GM18505 (cell line): ENCODE results near the gene FAM13A.

Source experiments
- ATAC-seq: cut with Tn5 transposase; IDR thresholded peaks from one replicate; pipeline ENCODE4 v1.9.1; 2021; ENCODE audit not compliant: unreplicated experiment
- POLR2A ChIP-seq: IDR thresholded peaks from 4 replicates; pipeline ENCODE4 v1.6.1; 2011; ENCODE audit warnings: borderline replicate concordance; ENCODE audit not compliant: insufficient read depth, insufficient read length; ENCODE audit errors: extremely low read depth

FAM13A gene

DNA sequence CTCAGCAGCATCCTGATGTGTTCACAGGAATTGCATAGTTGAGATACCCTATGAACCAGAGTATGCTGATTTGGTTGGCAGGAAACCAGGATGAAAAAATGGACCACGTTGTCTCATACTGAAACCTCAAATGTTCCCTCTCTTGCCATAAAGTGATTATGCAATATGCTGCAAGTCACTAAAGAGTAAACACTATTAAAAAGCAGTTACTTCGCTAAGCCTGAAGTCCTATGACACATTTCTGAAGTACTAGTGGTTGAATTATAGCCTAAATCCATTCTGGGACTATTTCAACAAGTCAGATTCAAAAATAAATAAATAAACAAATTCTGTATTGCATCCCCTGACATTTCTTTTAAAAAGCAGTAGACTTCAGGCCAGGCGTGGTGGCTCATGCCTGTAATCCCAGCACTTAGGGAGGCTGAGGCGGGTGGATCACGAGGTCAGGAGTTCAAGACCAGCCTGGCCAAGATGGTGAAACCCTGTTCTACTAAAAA, 253.3 kb downstream of the FAM13A start:
- peak; percentile 77 for ATAC-seq

DNA sequence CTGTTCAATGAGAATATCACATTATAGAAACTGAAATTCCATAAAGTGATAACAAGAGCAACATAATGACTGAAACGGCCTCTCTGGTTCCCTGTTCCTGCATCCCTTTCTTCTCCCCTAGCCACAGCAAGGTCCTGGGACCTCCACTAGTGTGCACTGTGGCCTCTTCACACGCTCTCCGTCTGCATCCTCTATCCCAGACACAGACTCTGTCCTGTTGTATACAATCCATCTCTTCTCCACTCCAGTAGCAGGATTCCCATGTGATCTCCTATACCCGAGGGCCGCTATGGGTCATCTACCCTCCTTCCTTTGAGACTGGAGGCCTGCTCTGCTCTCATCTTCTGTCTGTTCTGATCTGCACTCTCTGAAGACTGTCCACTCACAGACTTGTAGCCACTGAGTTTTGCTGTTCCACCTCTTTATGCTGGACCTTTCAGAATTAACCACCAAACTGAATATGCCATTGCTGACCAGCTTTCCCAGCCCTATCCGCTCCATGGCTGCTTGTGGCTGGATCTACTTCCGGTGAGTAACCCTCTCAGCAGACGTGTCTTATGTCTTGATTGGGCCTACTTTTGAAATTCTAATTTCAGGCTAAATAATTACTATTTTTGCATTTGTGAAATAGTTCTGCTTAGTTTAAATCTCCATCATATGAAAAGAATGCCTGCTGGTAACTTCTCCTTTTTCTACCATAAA, 254.2 kb downstream of the FAM13A start:
- no peak for TF ChIP-seq POLR2A
- ATAC-seq: no peak

More for the DNA sequence above, 253.3 kb downstream of the FAM13A start:
- no peak for TF ChIP-seq POLR2A

DNA sequence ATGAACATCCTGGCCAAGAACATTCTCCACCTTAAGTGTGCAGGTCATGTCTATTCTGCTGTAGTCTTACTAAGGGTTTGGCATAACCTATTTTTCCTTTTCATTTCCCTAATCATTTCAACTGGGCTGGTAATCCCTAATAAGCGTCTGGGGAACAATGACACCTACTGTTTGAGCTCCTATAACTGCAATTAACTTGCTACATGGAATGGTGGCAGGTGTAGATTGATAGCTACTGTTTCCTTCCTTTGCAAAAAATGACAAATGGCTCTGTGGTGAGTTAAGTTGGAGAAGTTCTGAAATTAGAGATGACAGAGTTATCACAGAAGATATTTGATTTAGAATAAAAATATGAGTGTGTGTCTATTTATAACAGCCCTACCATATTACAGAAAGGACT, 254.8 kb downstream of the FAM13A start:
- no peak for TF ChIP-seq POLR2A
- ATAC-seq: no peak

DNA sequence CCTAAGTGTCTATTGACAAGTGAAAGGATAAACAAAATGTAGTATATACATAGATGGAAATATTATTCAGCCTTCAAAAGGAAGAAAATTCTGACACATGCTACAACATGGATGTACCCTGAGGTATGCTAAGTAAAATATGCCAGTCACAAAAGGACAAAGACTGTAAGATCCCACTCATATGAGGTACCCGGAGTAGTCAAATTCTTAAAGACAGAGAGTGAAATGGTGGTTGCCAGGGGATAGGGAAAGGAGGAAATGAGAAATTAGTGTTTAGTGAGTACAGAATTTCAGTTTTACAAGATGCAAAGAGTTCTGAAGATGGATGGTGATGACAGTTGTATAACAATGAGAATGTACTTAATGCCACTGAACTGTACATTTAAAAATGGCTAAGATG, 257.1 kb downstream of the FAM13A start:
- no peak for TF ChIP-seq POLR2A
- no peak for ATAC-seq

DNA sequence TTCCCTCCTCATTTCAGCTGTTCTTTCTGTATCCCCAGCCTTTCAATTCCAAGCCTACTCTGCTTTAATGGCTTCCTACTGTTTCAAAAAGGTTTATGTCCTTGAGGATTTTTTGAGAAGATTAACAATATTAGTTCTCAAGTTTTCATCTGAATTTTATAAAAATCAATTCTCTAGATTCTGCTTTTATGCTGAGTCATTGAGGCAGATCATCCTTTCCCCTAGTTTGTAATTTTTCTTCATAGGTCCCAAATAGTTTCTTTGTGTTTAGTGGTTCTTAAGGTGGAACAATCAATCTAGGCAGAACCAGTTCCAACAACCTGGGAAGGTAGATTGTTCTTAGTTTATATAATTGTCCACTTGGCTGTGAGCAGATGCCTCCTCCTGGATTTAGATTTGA, 259.3 kb downstream of the FAM13A start:
- ATAC-seq: no peak
- no peak for TF ChIP-seq POLR2A

DNA sequence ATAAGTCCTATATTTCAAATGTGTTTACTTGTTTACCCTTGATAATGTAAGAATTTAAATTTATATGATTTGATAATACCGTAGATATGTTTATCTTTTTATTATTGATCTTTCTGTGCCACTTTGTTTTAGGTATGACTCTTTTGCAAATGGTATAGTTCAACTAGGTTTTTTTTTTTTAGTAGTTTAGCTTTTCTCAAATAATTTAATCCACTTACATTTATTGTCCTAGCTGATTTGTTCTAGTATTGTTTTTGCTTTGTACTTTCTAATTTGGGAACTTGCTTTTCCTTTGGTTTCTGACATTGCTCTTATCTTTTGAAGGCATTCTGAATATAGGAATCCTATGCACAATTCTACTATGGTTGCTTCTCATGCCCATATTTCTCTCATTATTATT, 260.4 kb downstream of the FAM13A start:
- no peak for ATAC-seq
- TF ChIP-seq POLR2A: no peak

DNA sequence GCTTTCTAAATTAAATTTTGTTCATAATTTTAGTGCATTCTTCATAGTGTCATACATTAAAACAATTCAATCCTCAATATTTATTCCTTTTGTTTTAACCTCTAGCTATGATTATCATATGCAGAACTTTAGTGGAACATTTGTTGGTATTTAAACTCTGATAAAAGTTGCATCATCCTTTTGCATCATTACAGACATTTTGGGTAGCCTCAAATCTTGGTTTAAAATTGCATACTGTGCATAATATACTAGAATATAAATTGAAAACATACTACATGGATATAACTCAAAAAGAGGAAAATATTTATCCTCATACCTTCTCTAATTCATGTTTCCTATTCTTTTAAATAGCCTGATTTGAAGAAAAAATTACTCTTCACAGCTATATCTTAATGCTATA, 262.0 kb downstream of the FAM13A start:
- no peak for TF ChIP-seq POLR2A
- no peak for ATAC-seq

DNA sequence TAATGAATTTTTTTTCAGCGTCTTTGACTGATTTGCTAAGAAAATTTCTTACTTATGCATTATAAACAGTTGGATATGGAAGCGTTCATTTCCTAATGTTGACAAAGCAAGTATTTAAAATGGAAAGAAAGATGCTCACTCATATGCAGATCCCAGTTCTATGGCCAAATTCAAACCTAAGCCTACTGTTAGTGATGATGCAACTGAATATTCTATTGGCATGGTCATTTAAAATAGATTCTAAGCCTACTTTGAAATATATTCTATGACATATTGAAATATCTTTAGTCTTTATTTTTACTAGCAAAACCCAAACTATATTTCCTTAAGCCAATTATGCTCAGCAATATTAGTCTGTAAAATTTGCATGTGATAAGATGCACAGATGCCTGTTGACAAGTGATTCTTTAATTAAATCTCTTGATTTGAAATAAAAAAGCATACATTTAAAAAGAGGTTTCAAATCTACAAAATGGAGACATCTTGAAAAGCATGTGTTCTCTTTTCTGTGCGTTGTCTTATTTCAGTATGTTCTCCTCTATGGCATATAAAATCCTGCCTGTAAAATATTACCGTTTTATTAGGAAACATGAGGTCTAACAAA, 262.8 kb downstream of the FAM13A start:
- TF ChIP-seq POLR2A: no peak
- ATAC-seq: no peak

DNA sequence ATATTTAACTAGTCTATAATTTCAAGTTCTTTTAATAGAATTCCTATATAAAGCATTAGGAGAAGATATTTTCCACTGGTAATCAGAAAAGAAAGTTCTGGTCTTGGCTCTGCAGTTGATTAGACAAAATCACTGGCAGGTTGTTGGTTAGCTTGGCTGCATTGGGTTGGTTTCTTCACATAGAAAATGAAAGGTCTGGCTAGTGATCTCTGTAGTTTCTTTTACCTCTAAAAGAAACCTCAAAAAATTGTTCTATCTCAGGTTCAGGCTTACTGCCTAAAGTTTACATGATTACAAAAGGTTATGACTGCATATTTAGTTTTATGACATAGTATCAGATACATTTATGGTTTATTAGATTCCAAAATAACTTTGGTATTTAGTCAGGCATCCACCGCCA, 263.5 kb downstream of the FAM13A start:
- no peak for ATAC-seq
- TF ChIP-seq POLR2A: no peak

DNA sequence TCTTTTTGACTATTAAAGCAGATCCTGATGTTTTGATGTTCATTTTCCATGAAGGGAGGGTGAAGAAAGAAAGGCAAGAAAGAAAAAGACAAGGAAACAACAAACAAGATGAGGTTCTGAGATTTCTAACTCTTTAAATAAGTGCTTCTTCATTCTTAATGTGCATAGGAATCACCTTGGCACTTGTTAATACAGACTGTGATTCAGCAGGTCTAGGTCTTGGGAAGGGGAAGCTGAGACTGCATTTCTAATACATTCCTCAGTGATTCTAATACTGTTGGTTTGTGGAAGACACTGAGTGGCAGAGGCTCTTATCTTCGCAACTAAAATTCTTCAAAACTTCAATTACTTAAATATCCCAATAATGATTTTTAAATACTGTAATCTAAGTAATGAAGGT, 264.2 kb downstream of the FAM13A start:
- no peak for TF ChIP-seq POLR2A
- ATAC-seq: no peak

DNA sequence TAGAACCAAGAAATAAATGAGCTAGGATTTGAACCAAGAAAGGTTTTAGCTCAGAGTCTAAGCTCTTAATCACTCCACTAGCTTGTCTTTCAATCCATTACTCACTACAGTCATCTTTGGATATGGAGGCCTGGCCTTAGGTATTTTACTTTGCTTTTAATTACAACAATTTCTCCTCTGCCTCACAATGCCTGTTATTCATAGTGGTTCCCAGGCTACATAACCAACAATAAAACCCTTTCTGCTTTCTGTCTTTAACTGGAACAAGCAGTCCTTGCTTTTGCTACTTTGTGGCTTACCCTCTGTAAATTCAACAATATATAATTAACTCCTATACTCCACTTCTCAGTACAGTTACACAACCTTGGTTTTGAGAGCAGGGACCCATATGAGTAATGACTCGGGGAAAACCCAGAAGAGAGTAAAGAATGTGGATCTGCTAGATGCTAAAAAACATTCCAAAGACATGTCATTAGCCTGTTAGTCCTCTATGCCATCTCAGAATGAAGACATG, 264.7 kb downstream of the FAM13A start:
- peak; percentile 71 for ATAC-seq
- TF ChIP-seq POLR2A: no peak

DNA sequence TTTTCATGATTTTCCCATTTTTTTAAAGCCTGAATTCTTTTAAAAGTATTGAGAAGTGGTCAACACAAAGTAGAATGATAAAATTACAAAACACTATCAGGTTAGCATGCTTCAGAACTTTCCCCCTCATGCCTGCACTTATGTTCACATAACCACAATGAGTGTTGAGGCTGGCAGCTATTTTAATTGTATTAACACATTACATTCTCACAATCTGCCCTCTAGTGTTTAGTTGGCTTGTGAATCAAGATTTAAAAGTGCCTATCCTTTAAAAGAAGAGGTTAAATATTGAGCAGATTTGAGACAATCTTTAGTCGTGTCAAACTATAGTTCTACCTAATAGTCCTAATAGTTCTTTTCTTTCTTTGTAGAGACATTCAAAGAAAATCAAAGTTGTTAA, 265.7 kb downstream of the FAM13A start:
- ATAC-seq: no peak
- TF ChIP-seq POLR2A: no peak

DNA sequence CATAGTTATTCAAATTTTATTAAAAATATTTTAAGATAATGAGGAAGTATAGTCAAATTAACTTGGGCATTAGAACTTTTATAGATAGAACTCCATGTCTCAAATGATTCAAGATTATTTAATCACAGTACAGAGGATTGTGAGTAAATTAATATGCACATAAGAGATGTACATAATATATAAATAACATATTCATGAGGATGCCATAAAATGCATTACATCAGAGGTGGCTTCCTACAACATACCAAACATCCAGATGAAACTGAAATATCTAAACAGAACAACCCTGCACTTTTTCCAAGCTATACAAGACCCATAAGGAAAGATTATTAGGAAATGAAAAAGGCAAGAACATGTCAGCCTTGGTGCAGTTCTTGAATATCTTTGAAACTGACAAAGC, 268.1 kb downstream of the FAM13A start:
- no peak for TF ChIP-seq POLR2A
- no peak for ATAC-seq

DNA sequence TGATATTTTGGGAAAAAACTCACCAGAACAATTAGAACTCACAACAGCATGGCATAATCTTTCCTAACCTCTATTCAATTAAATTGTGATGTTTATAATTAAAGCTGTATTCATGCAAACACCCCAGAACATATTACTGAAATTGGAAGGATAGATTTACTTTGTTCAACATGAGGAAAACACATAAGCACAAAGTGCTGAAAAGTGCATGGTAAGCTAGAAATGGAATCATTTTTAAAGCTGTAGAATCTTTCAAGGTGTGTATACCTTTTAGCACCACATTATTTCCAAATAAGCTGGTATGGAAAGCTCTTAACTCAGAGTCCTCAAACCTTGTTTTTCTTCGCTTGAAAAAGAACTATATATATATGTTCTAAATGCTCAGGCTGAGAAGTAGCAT, 268.6 kb downstream of the FAM13A start:
- TF ChIP-seq POLR2A: no peak
- no peak for ATAC-seq

DNA sequence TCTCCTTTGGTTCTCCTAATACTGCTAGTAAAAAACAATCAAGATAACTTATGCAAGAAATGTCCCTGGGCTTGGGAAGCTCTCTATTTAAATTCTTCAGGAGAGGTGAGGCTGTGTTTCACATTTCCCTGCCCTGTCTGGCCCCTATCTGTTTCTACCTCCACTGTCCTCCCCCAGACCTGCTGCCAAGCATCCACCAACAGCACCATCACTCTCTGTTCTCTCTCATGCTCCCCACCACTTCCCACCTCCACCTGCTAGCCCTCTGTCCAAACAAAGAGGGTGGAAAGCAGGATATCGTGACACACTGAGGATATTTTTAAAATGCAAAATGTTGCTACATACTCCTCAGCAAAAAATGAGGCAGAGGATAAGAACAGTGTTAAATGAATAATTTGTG, 271.0 kb downstream of the FAM13A start:
- no peak for ATAC-seq
- TF ChIP-seq POLR2A: no peak

DNA sequence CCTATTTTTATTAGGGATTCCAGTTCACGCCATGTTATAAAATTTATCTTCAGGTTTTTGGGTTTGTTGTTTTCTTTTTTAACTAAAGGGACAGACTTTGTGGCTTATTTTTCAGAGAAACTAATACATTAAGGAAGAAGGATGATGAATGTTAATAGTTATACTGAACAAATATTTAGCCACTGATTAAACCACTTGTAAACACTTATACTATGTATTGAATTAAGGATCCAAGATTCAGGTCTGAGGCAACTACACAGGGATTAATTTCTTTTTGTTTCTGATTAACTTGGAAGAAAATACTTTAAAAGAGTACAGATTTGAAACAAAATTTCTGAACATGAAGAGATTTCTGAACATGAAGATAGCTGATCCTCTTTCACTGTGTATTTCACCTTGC, 276.6 kb downstream of the FAM13A start:
- no peak for ATAC-seq
- TF ChIP-seq POLR2A: no peak
